ENCODE results near the gene FOXN3. TPM values are rescaled to one million over a fixed set of nuclear protein-coding genes. Genes with fewer than 3 reads are reported as not detected.

FOXN3 gene
- total and polyA plus RNA-seq, 2 donors (not counting 3 experiments of a cell fraction or from before 2014, with no cell fraction given) = 16.9 to 41.8 TPM

- ChIA-PET CTCF (no interaction called here), POLR2A (no interaction called here)
- Histone ChIP-seq H3K27ac (ENCODE audit: insufficient read depth, low read depth, low read length) (no peak overlapping the region), H3K4me2 (ENCODE audit: insufficient read depth, low read length) (no peak overlapping the region), H3K4me1 (ENCODE audit: control insufficient read depth, extremely low read depth, insufficient read depth, low read length) (peaks cover 14% of the 10 kb centered on the region), H3K9me1 (replicated peaks; ENCODE audit: control insufficient read depth, extremely low read depth, insufficient read depth, low read length) (no peaks in the 10 kb centered on the region), H3K4me3 (replicated peaks in 1 of 3; ENCODE audit: insufficient read depth in 1 of 3, low read depth in 1 of 3, low read length in 3 of 3) (no peak overlapping the region), H2AFZ (ENCODE audit: low read depth, low read length) (no peak overlapping the region), H3K9me3 (replicated peaks; ENCODE audit: control insufficient read depth, insufficient read depth, low read length) (no peaks in the 10 kb centered on the region), H3K36me3 (ENCODE audit: control insufficient read depth in 2 of 2, extremely low read depth in 1 of 2, insufficient read depth in 2 of 2, low read length in 2 of 2) (peaks cover 0 to 6% of the 10 kb centered on the region in 2 experiments), H3K79me2 (ENCODE audit: control insufficient read depth, insufficient read depth, low read length) (no peaks in the 10 kb centered on the region), H3K27me3 (ENCODE audit: control insufficient read depth in 2 of 2, insufficient read depth in 2 of 2, low read length in 2 of 2) (no peaks in the 10 kb centered on the region), H3K9ac (replicated peaks; ENCODE audit: extremely low read depth, insufficient read depth, low read length) (no peak overlapping the region), H4K20me1 (replicated peaks; ENCODE audit: control insufficient read depth, extremely low read depth, insufficient read depth, low read length) (no peaks in the 10 kb centered on the region)
- DNase-seq (ENCODE audit: low read depth, low spot score) (no peak), FAIRE-seq (no peak)
- no TSS peak for BruUV-seq (replicated peaks)
- intact Hi-C loops (cut with micrococcal nuclease) = loop anchor here (5.0 kb wide), 1 partner anchor 68 kb away; the partner anchor contains the start of gene FOXN3
- dilution Hi-C loops (cut with MboI; ENCODE audit: extremely low pct_ligation_motif_present, low sequenced_read_pairs) = no loop called here
- TF ChIP-seq POLR2AphosphoS5 (IDR thresholded peaks at IDR 0.05; ENCODE audit: insufficient read depth, low read depth, low read length) (no peak), JUN (IDR thresholded peaks at IDR 0.05; ENCODE audit: borderline replicate concordance, insufficient read depth, insufficient read length, low read depth) (no peak), EZH2 (IDR thresholded peaks at IDR 0.05; ENCODE audit: borderline replicate concordance, low read depth, low read length, severe bottlenecking) (no peak), GATA2 (IDR thresholded peaks at IDR 0.05; ENCODE audit: insufficient read depth, insufficient read length, low read depth, low read length) (no peak), MAX (IDR thresholded peaks at IDR 0.05; ENCODE audit: insufficient read depth, insufficient read length) (no peak), CTCF (IDR thresholded peaks at IDR 0.05; ENCODE audit: extremely low read depth in 1 of 2, insufficient read depth in 1 of 2, low read depth in 1 of 2, low read length in 2 of 2) (no peak), MYC (IDR thresholded peaks at IDR 0.05; ENCODE audit: low read depth, low read length) (no peak), FOS (IDR thresholded peaks at IDR 0.05; ENCODE audit: borderline replicate concordance, insufficient read depth, low read length) (no peak), POLR2A (IDR thresholded peaks at IDR 0.05; ENCODE audit: low read depth, low read length) (no peak)
Observed at GRCh38 chr14:89349171-89350008, 67.6 kb downstream of the FOXN3 start.
